GM19023 (cell line): Measurements from ENCODE around the gene CCDC102A.

Experiments
- ATAC-seq: cut with Tn5 transposase; IDR thresholded peaks from one replicate; pipeline ENCODE4 v1.9.1; 2021; ENCODE audit warnings: mild to moderate bottlenecking, moderate library complexity; ENCODE audit not compliant: unreplicated experiment

CCDC102A gene

GRCh38 chr16:57462978-57463362, 73.4 kb downstream of the CCDC102A start:
- ATAC-seq, result no peak

DNA sequence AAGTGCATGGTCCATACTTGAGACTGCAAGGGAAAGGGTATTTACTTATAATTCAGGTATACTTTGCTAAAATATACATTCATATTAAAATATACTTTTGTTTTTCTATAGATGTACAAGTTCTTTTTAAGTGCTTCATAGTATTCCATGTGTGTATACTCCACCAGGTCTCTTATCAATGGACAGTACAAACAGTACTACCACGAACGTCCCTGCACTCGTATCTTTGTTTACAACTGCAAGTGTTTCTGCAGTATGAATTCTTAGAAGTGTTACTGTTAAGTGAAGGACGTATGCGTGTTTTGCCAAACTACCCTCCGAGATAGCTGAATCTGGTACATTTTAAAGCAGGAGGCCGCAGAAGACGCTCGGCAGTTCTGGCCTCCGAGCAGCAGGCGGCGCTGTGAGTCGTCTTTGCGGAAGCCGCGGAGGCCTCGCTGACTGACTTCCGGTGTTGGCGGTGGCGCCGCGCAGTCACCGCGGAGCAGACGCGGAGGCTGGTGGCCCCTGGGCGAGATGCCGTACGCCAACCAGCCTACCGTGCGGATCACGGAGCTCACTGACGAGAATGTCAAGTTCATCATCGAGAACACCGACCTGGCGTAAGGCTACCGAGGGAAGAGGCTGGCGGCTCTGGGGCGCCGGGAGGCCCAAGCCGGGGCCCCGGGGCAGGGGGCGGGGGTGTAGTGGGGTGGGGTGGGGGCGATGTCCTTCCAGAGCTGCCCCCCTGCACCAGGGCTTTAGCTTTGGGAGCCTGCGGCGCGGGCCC, 74.0 kb downstream of the CCDC102A start, which contains the start of gene POLR2C:
Gene POLR2C, plus strand, starts transcription at position 471 of the 769 bp plus-strand sequence. Its CDS starts 46 bp downstream, at position 517.
- peak; percentile 92 for ATAC-seq
